Ovary (tissue), 3 donors: ENCODE results near the gene TNIK.

Source experiments
- CTCF ChIP-seq, 3 donors: fragments of 450-650 bp in 2 of 3; fragments of 200-600 bp in 1 of 3; IDR thresholded peaks; one replicate each; pipeline versions ENCODE4 v1.5.1 to v1.8.0; 2016 to 2022; ENCODE audit warnings: antibody characterized with exemption in 3 of 3, mild to moderate bottlenecking in 1 of 3
- EP300 ChIP-seq: sonication (generic); formaldehyde crosslinking; IDR thresholded peaks from one replicate; pipeline ENCODE4 v1.6.1; 2017; ENCODE audit warnings: antibody characterized with exemption
- POLR2A ChIP-seq: fragments of 450-650 bp; IDR thresholded peaks from one replicate; pipeline ENCODE4 v1.6.1; 2017; ENCODE audit warnings: antibody characterized with exemption, mild to moderate bottlenecking, moderate library complexity
- donor health status: DM: no; HTN: no; CAD: no.

GRCh38 chr3:171266034-171266739, 194.0 kb downstream of the TNIK start:
- no peak for TF ChIP-seq CTCF (IDR thresholded peaks at IDR 0.05)
- no peak for TF ChIP-seq POLR2A
- no peak for TF ChIP-seq EP300
